Activated T-helper 9 cell treated with anti-CD3 and anti-CD28 coated beads, Interleukin-2, amount 50 U/mL, for 16 hours (primary cell): ENCODE measurements around the gene TGM4.

Source experiments
- DNase-seq: peaks from one replicate; pipeline ENCODE4 v3.0.0-alpha.2; 2020; ENCODE audit warnings: low read depth

The TGM4 gene

DNA sequence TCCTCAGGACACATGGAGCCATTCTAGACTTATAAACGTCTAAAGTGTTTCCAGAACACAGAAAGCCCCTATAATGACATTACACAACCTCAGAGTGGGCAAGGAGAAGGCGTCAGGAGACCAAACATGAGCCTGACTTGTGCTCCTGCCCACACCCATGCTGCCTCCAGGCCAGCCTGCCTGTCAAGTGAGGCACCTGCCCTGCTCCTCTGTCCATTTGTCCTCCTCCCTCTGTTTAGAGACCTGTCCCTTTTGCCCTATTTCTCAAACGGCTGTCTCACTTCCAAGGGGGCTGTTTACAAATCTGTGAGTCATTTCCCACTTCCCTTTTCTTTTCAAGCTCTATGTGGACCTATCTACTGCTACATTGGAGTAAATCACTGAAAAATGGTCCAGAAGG is 80.6 kb downstream of the TGM4 start:
- no peak for DNase-seq

DNA sequence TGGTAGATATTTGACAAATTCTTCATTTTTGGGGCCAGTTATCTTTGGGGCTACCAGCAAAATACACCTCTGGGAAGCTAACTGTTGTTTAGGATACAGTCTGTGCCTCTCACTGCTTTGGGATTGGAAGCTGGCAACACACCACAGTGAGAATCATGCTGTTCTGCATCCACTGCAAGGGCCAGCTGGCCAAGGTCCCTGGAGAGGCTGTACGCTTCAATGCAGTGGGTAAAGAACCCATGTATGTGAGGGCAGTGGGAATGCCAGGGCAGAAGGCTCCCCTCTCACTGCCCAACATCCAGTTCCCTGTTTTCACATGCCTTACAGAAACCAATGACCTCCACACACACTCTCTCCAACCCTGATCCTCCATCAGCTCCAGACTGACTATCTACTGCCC is 81.5 kb downstream of the TGM4 start:
- no peak for DNase-seq

DNA sequence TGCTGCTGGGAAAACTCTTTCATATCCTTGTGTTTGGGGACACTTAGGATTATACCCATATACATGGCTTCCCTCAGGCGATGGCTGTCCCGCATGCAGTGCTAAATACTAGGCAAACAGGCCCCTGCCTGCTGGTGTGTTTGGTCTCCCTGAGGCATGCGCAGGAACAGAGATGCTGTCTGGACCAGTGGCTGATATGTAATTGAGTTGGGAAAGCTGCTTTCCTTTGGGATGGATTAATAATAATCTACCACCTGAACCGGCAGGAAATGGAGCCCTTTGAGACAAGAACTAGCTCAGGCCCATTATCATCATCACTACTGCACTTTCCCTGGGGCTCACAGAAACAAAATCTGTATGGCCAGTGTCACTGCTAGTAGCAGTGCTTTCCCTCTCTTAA is 83.6 kb downstream of the TGM4 start:
- DNase-seq: no peak

DNA sequence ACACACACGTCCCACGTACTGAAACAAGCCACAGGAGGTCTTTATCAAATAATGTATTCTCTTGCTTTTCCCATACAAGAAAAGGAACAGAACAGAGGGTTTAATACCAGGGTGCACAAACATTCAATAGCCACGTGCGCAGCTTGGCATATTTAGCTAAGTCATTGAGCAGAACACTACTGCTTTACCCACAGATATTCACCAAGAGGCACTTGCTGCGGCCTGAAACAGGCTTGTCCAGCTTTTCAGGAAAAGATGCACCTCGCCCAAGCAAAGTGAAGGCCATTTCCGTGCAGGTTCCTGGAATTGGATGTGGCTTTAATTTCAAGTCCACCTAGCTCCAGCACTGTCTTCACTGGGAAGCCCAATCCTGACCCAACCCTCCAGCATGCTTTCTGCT is 84.0 kb downstream of the TGM4 start:
- DNase-seq: no peak

DNA sequence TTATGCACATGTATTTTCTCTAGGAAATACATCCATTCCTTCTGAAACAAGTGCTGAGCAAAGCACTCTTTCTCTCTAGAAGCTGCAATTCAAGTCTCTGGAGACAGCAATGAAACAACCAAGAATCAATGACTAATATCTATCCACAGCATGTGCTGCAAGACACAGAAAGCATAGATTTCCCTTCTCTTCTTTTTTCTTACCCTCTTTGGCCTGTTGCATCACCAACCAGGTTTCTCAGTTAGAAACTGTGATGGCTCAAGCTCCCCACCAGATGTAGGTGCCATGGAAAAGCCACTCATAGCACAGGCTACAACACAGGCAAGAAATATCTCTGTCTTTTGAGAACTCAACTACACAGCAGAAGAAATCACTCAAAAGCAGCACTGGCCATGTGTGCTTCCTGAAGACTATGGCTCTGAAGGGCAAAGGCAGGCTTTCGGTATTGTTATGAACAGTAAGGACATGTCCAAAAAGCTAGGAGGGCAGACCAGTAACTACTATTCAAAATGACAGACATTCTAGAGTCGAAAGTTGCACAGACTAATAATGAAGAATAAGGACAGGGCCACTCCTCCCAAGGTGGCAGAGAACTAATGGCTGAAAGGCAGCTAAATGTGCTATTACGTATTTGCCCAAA is 86.1 kb downstream of the TGM4 start:
- no peak for DNase-seq

DNA sequence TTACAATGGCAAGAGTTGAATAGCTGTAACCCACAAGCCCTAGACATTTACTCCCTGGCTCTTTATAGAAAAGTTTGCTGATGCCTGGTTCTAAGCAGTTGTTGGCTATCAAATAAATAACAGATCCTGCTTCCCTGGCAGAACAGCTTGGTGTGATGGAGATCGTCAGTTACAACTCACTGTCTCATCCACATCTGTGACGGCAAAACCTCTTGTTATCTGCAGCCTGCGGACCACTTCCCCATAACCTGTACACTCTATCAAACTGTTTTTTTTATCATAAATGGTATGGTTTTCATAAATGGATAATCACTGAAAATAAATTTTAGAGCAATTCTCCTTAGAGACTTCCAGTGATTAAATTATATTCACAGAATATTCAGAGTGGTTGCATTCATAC is 87.5 kb downstream of the TGM4 start:
- DNase-seq: no peak

DNA sequence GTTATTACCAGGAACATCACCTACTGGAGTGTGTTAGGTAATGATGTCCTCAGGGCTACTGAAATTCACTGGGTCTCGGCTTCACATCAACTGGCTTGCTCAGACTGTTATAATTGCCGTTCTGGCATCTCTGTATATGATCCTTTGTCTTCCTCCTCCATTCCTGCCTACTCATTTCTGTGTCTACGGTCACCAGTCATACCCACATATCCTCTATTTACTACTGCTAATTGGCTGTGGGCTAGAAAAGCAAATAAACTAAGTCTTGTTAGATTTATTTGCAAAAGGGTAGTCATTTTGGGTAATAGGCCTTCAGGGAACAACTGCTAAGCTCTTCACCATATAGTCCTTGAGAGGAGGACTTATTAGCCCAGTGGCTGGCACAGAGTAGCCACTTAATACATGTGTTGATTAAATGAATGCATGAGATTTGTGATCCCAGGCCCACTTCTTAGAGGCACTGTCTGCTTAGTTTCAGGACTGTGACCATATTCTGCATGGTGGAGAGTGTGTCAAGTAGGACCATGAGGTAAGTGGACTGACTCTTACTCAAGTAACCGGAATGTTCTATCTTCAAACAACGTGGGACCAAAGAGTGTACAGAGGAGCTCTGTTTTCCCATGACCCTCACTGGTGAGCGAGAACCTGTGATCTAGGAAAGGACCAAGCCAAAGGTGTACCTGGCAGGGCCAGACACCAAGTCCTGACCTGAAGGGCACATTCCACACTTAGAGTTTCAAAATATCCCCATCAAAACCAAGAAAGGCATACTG is 88.4 kb downstream of the TGM4 start:
- DNase-seq: no peak

DNA sequence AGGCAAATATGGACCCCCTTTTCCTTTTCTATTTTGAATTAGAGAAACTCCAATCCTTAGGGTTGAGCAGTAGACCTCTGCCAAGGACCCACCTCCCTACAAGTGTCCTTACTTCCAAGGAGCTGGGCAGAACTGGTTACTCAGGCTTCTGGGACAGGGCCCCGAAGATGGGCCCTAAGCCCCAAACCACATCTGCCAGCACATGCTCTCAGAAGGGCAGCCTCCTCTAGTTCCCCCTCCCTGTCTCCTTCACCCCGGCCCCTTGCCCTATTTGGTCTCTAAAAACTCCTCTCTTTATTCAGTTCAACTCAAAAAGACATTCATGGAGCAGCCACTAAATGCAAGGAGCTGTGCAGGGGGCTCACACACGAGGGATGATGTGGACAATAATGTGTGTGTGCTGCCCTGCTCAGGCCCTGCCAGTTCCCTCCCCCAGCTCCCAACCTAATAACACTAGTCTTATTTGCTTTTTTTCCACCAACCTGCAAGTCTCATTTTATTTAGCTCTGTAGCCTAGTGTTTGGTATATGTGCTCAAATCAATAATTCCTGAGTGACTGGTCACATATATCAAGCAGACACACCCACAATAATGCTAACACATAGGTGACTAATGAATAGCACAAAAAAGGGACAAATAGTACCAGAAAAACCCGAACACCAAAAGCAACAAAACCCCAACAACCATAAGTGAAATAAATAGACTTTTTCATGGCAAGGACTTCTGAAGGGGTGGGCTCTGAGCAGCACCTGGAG is 89.3 kb downstream of the TGM4 start:
- no peak for DNase-seq
